Measurements from ENCODE around the gene RTL10.

- TF ChIP-seq CTCF (IDR thresholded peaks at IDR 0.05; ENCODE audit: low read depth, low read length) (no peak), POLR2A (IDR thresholded peaks at IDR 0.05; ENCODE audit: extremely low read depth, insufficient read length) (no peak)
Observed at GRCh38 chr22:19824926-19825339, 29.7 kb downstream of the RTL10 start.

All from NB4 (cell line).